NCI-H2171 treated with DMSO at 0.1 percent for 48 hours (cell line): ENCODE data around the gene CISTR.
A peak's percentile ranks its signal among the peaks of the same experiment; 100 is the strongest.

Experiments
- DNase-seq: peaks from one replicate; lab custom pipeline; 2025; lab: John Stamatoyannopoulos, UW

The CISTR gene

DNA sequence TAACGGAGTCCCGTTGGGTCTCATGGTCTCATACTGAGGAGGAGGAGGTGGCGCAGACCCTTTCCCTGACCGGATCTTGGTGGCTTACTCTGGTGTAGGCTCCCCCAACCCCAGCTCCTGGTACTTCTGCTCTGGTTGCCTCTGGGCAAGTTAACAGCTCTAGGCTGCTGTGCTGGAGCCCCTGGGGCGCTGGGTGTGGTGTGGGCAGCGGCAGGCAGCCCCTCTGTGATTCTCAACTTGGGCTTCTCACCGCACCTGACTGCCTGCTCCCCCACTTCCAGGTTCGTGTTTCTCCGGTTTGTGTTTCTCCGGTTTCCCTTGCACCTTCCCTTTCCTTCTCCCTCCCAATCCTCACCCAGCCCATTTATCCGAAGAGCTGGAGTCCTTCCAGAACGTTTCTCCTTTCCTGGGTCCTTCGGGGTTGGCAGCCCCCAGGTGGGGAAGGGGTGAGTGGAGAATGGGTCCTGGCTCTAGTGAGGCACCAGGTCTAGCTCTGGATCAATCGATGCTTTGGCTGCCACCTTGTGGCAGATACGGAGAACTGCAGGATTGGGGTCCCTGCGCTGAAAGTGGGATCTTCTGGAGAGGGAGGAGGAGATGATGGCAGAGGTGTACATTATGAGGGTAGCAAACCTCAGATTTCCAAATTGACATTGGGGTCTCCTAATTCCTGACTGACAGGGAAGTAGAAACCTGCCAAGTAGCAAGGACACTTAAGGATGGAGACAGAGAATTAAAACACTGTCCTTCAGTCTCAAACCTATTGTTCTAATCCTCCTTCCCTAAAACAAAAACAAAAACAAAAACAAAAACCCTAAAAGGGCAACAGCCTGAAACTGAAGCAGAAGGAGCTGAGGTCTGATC is 8.3 kb downstream of the CISTR start:
- DNase-seq = peak; percentile 72

- no peak for DNase-seq
Observed at GRCh38 chr12:53740130-53740491, 11.7 kb downstream of the CISTR start.

DNA sequence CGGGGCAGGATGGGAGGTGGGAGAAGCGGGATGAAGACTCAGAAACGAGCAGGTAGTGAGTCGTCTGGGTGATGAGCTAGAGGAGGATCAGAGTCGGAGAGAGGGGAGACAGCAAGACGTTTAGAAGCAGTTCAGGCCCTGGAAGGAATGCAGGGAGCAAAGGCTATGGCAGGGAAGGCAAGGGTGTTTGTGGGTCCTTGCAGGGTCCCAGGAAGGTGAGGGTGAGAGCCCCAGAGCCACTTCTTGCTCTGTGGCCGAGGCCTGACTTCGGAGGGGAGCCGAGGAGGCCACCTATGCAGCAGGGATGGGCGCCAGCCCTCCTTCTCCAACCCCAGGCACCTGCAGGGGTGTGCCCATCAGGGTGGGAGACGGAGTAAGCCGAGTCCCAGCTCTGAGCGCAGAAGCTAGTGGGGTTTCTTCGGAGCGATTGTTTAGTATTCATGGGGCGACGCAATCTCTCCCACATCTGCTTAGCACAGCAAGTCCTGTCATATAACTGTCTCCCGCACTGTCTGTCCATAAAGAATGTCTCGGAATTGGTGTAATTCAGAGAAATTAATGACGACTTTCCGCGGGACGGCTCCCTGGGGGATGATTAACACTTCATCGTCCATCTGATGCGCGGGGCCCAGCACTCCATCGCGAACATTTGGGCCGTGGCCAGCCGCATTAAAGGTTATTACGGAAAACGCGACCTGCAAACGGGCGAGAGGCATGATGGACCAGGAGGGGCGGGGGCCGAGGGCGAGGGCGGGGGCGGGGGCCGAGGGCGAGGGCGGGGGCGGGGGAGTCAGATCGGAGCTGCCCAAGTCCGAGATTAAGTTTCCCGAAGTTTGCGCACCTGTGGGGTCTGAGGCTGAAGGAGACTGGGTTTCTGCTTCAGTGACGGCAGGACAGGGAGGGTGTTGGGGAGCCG is 12.3 kb downstream of the CISTR start:
- DNase-seq = no peak

- peak; percentile 77 for DNase-seq
Observed at GRCh38 chr12:53738406-53739213, 13.2 kb downstream of the CISTR start.

DNA sequence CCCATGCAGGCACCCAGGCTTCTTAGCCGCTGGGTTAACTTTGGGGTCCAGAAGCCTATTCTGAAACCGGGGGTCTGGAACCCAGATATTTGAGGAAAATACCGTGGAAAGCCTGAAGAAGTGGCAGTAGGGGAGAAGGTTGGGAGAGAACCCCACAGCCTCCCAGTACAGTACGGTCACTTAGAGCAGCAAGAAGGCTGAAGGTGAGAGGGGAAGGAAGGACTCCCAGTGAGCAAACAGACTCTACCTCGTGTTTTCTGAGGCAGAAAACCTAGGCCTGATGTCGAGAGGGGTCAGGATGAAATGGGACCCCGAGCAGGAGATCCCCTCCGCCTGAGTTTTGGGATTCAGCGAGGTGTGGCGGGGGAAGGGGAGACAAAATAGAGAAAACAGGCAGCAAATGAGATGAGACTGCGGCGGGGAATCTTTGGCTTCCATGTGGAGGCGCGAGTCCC is 13.8 kb downstream of the CISTR start:
- DNase-seq = no peak

DNA sequence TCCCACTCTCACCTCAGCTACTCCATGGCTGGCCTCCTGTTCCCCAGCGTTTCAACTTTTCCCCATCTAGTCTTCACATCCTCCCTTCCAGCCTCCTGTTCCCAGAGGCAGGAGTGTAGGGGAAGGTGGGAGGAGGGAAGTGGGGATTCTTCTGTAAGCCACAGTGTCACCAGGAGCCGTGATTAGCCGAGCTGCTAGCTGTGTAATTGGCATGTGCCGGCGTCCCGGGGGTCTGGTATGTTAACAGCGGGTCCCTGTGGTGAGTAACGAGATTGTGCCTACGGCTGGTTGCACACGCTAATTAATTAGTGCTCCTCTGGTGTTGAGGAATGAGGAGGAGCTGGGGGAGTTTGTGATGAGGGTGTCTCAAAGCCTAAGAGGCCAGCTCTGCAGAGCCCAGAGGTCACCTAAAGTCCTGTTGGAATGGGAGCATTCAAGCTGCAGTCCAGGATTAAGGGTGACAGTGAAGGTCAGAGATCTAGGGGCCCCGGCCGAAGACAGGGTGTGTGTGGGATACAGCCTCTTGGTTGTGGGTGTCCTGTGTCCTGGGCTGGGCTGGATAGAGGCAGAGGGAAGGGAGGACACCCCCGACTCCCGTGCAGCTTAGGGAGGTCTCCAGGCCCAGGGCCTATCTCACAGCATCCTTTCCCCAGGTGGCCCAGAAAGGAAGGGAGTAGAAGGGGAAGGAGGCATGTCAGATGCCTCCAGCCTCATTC is 14.5 kb downstream of the CISTR start:
- no peak for DNase-seq

GRCh38 chr12:53736592-53736991 is 15.2 kb downstream of the CISTR start:
- no peak for DNase-seq

GRCh38 chr12:53735556-53735955 is 16.2 kb downstream of the CISTR start:
- DNase-seq = no peak

- no peak for DNase-seq
Observed at GRCh38 chr12:53734425-53734824, 17.4 kb downstream of the CISTR start.

DNA sequence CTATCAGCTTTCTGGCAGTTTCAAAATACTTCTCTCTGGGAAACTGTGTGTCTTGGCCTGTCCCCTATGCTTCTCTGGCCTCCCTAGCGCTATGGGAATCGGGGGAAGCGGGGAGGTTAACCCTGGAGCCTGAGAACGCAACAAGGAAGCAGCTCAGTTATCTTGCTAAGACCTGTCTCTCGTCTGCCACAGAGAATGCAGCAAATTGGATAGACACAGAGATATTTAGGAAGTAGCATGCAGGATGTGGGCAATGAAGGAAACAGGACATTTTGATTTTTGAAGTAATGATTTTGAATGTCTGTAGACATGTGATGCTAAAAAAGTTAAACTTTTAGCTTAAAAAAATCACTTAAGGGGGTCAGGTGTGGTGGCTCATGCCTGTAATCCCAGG is 18.0 kb downstream of the CISTR start:
- DNase-seq = no peak

GRCh38 chr12:53733051-53733806 is 18.6 kb downstream of the CISTR start:
- DNase-seq = peak; percentile 16

GRCh38 chr12:53729644-53730043 is 22.1 kb downstream of the CISTR start:
- DNase-seq = no peak

DNA sequence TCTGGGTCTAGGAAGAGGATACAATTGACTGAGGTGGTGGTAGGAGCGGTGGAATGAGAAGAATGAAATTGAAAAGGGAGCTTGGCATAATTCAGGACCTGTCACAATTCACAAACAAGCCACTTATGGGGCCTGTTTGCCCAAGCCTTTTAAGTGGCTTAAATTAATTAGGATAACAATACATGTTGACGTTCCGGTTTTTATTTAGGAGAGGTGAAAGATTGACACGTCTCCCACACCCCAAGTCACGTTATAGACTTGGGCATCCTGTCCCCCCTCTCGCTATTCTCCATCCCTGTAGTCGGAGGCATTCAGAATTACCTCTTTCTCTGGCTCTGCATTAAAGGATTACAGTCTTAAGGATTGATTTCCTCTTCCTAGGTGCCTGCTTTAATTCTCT is 23.6 kb downstream of the CISTR start:
- no peak for DNase-seq

GRCh38 chr12:53727310-53728041 is 24.3 kb downstream of the CISTR start, which contains the start of gene CALCOCO1:
CALCOCO1 (minus strand) TSS chr12:53727452; CDS start chr12:53725242, 2,210 bp downstream.
- peak; percentile 99 for DNase-seq

DNA sequence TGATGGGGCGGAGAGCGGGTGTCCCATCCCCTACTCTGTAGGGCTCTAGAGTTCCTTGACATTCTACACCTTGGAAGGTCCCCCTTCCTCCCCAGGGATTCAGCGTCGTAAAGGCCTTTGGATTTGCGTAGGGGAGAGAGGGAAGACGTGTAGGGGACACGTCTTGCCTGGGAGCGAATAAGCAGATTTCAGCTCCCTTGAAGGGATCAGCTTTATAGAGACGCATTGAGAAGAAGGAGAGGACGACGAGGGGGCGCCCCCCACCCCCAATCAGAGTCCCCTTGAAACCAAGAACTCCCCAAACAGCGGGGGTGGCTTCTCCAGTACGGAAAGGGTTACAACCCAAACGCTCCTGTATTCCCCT is 24.9 kb downstream of the CISTR start:
- DNase-seq = peak; percentile 24

GRCh38 chr12:53726341-53726740 is 25.4 kb downstream of the CISTR start:
- DNase-seq = no peak

GRCh38 chr12:53725824-53726223 is 26.0 kb downstream of the CISTR start:
- DNase-seq = no peak

GRCh38 chr12:53722450-53723041 is 29.2 kb downstream of the CISTR start:
- no peak for DNase-seq

DNA sequence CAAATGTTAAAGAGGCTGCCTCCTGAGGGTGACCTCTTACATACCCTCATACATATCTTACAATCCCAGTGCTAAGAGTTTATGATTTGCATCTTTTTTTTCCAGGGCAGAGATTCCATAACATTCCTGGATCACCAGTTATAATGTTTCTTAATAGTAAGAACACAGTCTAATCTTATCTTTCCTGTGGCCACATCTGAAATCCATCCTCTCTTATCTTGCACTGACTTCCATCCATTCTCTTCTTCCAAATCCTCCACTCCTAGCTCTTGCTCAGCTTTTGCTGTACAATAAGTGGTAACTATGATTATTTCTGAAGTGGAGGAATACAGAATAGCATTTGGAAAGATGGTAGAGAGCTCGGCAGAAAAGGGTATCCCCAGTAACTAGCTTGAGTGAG is 30.8 kb downstream of the CISTR start:
- no peak for DNase-seq

DNA sequence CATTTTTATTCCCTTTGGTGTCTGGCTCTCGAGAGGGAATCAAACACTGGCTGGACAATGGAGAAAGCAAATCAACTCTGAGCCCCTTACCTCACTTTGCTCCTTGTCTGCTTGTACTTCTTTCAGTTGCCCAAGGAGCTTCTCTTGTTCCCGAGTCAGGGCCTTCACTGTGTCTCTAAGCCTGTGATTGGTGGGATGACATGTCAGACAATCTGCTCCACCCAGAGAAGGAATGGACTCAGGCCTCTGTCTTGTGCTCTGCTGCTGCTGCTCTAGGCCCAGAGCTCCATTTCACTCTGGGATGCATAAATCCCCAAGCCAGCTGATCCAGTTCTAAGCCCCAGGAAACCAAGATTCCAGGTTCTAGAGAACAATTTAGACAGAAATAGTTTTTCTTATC is 32.1 kb downstream of the CISTR start:
- no peak for DNase-seq
